Measurements from ENCODE around the gene SDK1. TPM values are rescaled to one million over a fixed set of nuclear protein-coding genes. Genes with fewer than 3 reads are reported as not detected.

SDK1 gene
- total RNA-seq, 6 experiments from 2014 or later: not detected

DNA sequence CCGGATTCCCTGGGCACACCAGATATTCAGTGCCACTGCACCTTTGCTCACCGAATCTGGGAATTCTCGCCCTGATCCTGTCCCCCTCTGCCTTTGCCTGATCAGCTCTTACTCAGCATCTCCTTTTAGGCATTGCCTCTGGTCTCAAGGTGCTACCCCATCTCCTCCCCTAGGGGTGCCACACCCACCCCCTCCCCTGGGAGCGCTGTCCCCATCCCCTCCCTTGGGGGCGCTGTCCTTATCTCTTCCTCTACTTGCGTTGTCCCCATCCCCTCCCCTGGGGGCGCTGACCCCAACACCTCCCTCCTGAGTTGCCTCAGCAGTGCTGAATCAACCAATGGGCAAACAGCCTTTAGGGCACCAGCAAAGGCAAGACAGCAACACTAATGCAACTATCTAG lies 694.1 kb downstream of the SDK1 start:
- H3K27ac Mint-ChIP-seq: no peak overlapping the region
- H3K27me3 Mint-ChIP-seq (ENCODE audit: insufficient read depth): peaks cover 5% of the 10 kb centered on the region
- TF ChIP-seq, protein P1, sequence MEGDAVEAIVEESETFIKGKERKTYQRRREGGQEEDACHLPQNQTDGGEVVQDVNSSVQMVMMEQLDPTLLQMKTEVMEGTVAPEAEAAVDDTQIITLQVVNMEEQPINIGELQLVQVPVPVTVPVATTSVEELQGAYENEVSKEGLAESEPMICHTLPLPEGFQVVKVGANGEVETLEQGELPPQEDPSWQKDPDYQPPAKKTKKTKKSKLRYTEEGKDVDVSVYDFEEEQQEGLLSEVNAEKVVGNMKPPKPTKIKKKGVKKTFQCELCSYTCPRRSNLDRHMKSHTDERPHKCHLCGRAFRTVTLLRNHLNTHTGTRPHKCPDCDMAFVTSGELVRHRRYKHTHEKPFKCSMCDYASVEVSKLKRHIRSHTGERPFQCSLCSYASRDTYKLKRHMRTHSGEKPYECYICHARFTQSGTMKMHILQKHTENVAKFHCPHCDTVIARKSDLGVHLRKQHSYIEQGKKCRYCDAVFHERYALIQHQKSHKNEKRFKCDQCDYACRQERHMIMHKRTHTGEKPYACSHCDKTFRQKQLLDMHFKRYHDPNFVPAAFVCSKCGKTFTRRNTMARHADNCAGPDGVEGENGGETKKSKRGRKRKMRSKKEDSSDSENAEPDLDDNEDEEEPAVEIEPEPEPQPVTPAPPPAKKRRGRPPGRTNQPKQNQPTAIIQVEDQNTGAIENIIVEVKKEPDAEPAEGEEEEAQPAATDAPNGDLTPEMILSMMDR (IDR thresholded peaks at IDR 0.05): no peak

DNA sequence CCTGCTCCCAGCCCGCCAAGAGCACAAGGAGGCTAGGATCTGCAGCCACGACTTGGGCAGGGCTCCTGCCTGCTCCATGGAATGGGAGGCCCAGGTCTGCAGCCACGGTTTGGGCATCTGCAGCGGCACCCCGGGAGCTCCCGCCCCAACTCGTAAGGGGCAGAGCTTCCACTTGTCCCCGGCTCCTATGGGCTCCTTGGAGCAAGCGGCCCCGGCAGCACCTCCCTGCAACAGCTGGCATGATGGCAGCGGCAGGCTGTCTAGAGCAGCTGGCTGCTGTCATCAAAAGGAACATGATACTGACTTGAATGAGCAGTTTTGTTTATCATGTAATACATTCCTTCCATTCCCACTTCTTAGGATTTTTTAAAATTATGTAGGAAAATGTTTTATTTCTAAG lies 697.0 kb downstream of the SDK1 start:
- H3K36me3 Mint-ChIP-seq (ENCODE audit: low read depth): no peaks in the 10 kb centered on the region
- TF ChIP-seq, protein P1 (IDR thresholded peaks at IDR 0.05): no peak

More for the DNA sequence above, 694.1 kb downstream of the SDK1 start:
- no peak for DNase-seq
- Mint-ChIP-seq H3K36me3 (ENCODE audit: low read depth) (no peaks in the 10 kb centered on the region), H3K4me1 (ENCODE audit: low read depth) (no peaks in the 10 kb centered on the region), H3K4me3 (no peak overlapping the region), H3K9me3 (peaks cover 41% of the 10 kb centered on the region)

DNA sequence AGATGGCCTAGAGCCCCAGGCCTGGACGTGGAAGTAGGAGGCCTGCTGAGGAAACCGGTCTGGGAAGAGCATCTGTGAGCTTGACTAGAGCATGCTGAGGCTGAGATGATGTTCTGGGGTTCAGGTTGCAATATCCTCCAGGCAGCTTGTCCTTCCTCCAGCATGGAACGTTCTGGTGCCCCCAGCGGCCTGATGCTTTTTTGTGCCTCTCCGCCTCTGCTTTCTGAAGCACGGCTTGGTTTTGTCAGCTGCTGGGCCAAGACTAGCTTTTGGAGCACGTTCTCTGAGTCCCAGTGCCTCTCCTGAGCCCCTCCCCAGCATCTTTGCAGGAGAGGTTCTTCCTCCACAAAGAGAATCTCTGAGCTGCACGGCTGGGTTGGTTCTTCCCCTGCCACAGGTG lies 699.1 kb downstream of the SDK1 start:
- Mint-ChIP-seq H3K36me3 (ENCODE audit: low read depth) (no peaks in the 10 kb centered on the region), H3K9me3 (peaks cover 13% of the 10 kb centered on the region), H3K27me3 (ENCODE audit: insufficient read depth) (peaks cover 4% of the 10 kb centered on the region), H3K4me3 (no peak overlapping the region), H3K27ac (no peak overlapping the region), H3K4me1 (ENCODE audit: low read depth) (no peaks in the 10 kb centered on the region)
- no peak for DNase-seq
- TF ChIP-seq, protein P1 (IDR thresholded peaks at IDR 0.05): no peak

More for the DNA sequence above, 697.0 kb downstream of the SDK1 start:
- Mint-ChIP-seq H3K4me1 (ENCODE audit: low read depth) (no peaks in the 10 kb centered on the region), H3K4me3 (no peak overlapping the region), H3K27ac (no peak overlapping the region), H3K9me3 (peaks cover 27% of the 10 kb centered on the region), H3K27me3 (ENCODE audit: insufficient read depth) (peaks cover 6% of the 10 kb centered on the region)
- no peak for DNase-seq

DNA sequence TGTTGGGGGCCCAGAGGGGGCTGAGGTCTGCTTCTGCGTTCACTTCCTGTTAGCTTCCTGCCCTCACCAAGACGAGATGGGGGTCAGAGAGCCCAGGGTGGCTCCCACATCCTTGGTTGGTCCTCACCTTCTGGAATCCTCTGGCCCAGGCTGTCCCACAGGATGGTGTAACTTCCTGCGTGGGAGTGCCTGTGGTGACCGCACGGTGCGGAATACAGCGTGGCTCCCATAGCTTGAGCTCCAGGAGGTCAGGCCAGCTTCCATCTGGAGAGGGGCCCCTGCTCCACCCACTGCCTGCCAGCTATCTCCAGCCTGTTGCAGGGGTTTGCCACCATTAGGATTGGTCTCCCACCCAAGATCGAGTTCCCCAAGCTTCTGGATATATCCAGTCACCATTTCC lies 699.9 kb downstream of the SDK1 start:
- Mint-ChIP-seq H3K27ac (no peak overlapping the region), H3K4me3 (no peak overlapping the region), H3K36me3 (ENCODE audit: low read depth) (no peaks in the 10 kb centered on the region), H3K9me3 (peaks cover 7% of the 10 kb centered on the region), H3K27me3 (ENCODE audit: insufficient read depth) (peaks cover 4% of the 10 kb centered on the region), H3K4me1 (ENCODE audit: low read depth) (no peaks in the 10 kb centered on the region)
- TF ChIP-seq, protein P1 (IDR thresholded peaks at IDR 0.05): no peak
- no peak for DNase-seq

DNA sequence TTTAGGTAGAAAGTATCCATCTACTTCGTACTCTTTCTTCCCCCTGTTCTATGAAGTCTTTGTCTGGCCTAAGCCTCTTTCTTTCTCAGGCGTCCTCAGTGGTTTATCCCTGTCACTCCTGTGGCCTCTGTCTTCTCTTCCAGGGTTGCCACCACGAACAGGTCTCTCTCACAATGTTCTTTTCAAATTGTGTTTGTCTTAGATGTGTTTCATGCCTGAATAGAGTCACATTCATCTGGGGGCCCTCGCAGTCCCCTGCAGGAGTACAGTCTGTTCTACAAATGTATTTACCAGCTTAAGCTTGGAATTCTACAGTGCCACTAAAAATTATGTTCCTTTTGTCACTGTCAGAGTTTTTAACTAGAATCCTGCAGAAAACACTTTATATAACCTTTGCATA lies 700.7 kb downstream of the SDK1 start:
- DNase-seq: no peak
- Mint-ChIP-seq H3K9me3 (peaks cover 7% of the 10 kb centered on the region), H3K27ac (no peak overlapping the region), H3K4me1 (ENCODE audit: low read depth) (peaks cover 1% of the 10 kb centered on the region; the same call in 1 of the 2 replicates), H3K4me3 (no peak overlapping the region), H3K27me3 (ENCODE audit: insufficient read depth) (peaks cover 4% of the 10 kb centered on the region), H3K36me3 (ENCODE audit: low read depth) (no peaks in the 10 kb centered on the region)
- TF ChIP-seq, protein P1 (IDR thresholded peaks at IDR 0.05): no peak

DNA sequence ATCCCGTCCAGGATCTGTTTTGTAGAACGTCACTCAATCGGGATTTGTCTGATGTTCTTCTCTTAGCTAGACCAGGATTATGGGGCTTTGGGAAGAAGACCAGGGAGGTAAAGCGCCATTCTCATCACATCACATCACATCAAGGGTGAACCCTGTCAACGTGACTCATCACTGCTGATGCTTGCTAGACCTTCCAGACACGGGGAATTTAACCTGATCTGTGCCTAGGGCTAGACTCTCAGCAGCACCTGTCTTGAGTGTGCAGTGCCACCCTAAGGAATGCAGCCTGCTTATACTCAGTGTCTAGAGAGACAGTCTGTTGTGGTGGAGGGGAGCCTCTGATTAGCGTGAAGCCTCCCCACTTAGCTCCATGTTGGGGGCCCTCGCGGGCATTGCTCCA lies 702.5 kb downstream of the SDK1 start:
- DNase-seq: no peak
- peaks cover 6% of the 10 kb centered on the region; the same call in 1 of the 2 replicates for H3K4me1 Mint-ChIP-seq (ENCODE audit: low read depth)
- no peak overlapping the region for H3K27ac Mint-ChIP-seq
- peaks cover 7% of the 10 kb centered on the region for H3K9me3 Mint-ChIP-seq
- peaks cover 4% of the 10 kb centered on the region for H3K27me3 Mint-ChIP-seq (ENCODE audit: insufficient read depth)
- TF ChIP-seq, protein P1 (IDR thresholded peaks at IDR 0.05): no peak
- no peaks in the 10 kb centered on the region for H3K36me3 Mint-ChIP-seq (ENCODE audit: low read depth)
- no peak overlapping the region for H3K4me3 Mint-ChIP-seq
